GM12878 (cell line): ENCODE measurements around the gene PIEZO2. TPM values are rescaled to one million over a fixed set of nuclear protein-coding genes. Genes with fewer than 3 reads are reported as not detected.
"Not testable (repeated sequence)": the region's sequence is repeated elsewhere in the genome, so short reads cannot be mapped to it uniquely, and the experiment has no call there.

Experiments
- ATAC-seq: fragments of 200-7000 bp; cut with Tn5 transposase; 3 replicates; pipeline ENCODE4 v1.9.1; 2020; ENCODE audit warnings: mild to moderate bottlenecking, moderate library complexity
- BruUV-seq: library from RNA; stranded (reverse); fragments of 400-500 nt; replicated peaks from 2 replicates; lab custom pipeline; 2021; lab: Mats Ljungman, UMichigan
- CTCF ChIA-PET: fragments of 300-600 bp; sonication (Branson Sonifier 250); formaldehyde crosslinking; extraction: SDS; loops from one replicate; lab custom pipeline; 2021; ENCODE audit warnings: inconsistent platforms; lab: Yijun Ruan, JAX
- POLR2A ChIA-PET: fragments of 350-600 bp; formaldehyde crosslinking; extraction: SDS; loops from one replicate; lab custom pipeline; 2021; ENCODE audit warnings: inconsistent platforms; lab: Charles Lee
- RAD21 ChIA-PET: fragments of 300-600 bp; sonication (Branson Sonifier 250); formaldehyde crosslinking; loops from one replicate; lab custom pipeline; 2023; ENCODE audit warnings: antibody characterized with exemption; ENCODE audit not compliant: unreplicated experiment; lab: Charles Lee
- SMC1A ChIA-PET: fragments of 300-600 bp; sonication (Branson Sonifier 250); formaldehyde crosslinking; loops from one replicate; lab custom pipeline; 2023; ENCODE audit not compliant: unreplicated experiment, uncharacterized antibody; lab: Charles Lee
- DNase-seq: peaks from one replicate; pipeline ENCODE4 v3.0.0-alpha.2; 2011; ENCODE audit warnings: low read depth, low spot score
- FAIRE-seq: peaks from 3 replicates; lab custom pipeline; 2011; peaks lifted over from hg19 to GRCh38; lab: Jason Lieb, UNC
- H2AFZ ChIP-seq: 2 replicates; pipeline ENCODE4 v1.6.0; 2011; ENCODE audit warnings: low read depth, low read length, control low read depth; ENCODE audit not compliant: control insufficient read depth
- H3K27ac ChIP-seq: 2 replicates; pipeline ENCODE4 v1.5.1; 2011; ENCODE audit warnings: control low read depth; ENCODE audit not compliant: control insufficient read depth, insufficient read depth
- H3K27me3 ChIP-seq, 2 experiments: replicated peaks in 1 of 2; 2 replicates each; pipeline versions ENCODE4 v1.6.0 to v1.6.1; 2011; ENCODE audit warnings: low read length in 1 of 2; ENCODE audit not compliant: control insufficient read depth in 2 of 2, insufficient read depth in 2 of 2
- H3K36me3 ChIP-seq, 2 experiments: 2 replicates each; pipeline ENCODE4 v1.5.1; 2011; ENCODE audit warnings: low read length in 1 of 2; ENCODE audit not compliant: control insufficient read depth in 2 of 2, insufficient read depth in 2 of 2
- H3K4me1 ChIP-seq: 2 replicates; pipeline ENCODE4 v1.6.1; 2011; ENCODE audit warnings: mild to moderate bottlenecking, low read length, moderate library complexity, mixed read lengths; ENCODE audit not compliant: control insufficient read depth, insufficient read depth
- H3K4me2 ChIP-seq: 2 replicates; pipeline ENCODE4 v1.6.0; 2011; ENCODE audit warnings: control low read depth; ENCODE audit not compliant: control insufficient read depth, insufficient read depth
- H3K4me3 ChIP-seq: fragments of 200-600 bp; sonication (generic); 2 replicates; pipeline ENCODE4 v1.5.1; 2016
- H3K79me2 ChIP-seq: 2 replicates; pipeline ENCODE4 v1.6.0; 2011; ENCODE audit warnings: low read length; ENCODE audit not compliant: control insufficient read depth, insufficient read depth
- H3K9ac ChIP-seq: 2 replicates; pipeline ENCODE4 v1.8.0; 2011; ENCODE audit warnings: low read length, control low read depth, mixed read lengths; ENCODE audit not compliant: control insufficient read depth, insufficient read depth
- H3K9me3 ChIP-seq: replicated peaks from 3 replicates; pipeline ENCODE4 v1.5.1; 2011; ENCODE audit warnings: mild to moderate bottlenecking, low read length; ENCODE audit not compliant: control insufficient read depth, insufficient read depth
- H4K20me1 ChIP-seq: 2 replicates; pipeline ENCODE4 v1.6.0; 2011; ENCODE audit not compliant: control insufficient read depth, insufficient read depth
- CBX5 ChIP-seq: sonication (generic); IDR thresholded peaks from 2 replicates; pipeline ENCODE4 v1.6.1; 2016; ENCODE audit warnings: low read depth, moderate library complexity, mild to moderate bottlenecking, inconsistent platforms
- IKZF2 ChIP-seq, 2 experiments: fragments of 450-650 bp; IDR thresholded peaks; 2 replicates each; pipeline ENCODE4 v1.6.1; 2017; ENCODE audit warnings: mild to moderate bottlenecking in 2 of 2, moderate library complexity in 2 of 2
- KLF5 ChIP-seq: fragments of 450-650 bp; IDR thresholded peaks from 2 replicates; pipeline ENCODE4 v1.6.1; 2014; ENCODE audit warnings: mild to moderate bottlenecking; ENCODE audit not compliant: partially characterized antibody
- ZBTB33 ChIP-seq: fragments of 450-650 bp; IDR thresholded peaks from 2 replicates; pipeline ENCODE4 v1.6.1; 2017; ENCODE audit warnings: mild to moderate bottlenecking
- WGBS: methylation state at CpG from one replicate; pipeline ENCODE4 v1.1.6; 2016; ENCODE audit warnings: low lambda C conversion rate; ENCODE audit not compliant: insufficient replicate concordance, insufficient coverage; ENCODE audit errors: missing lambda C conversion rate; 5-methylcytosine and 5-hydroxymethylcytosine counted together
- in situ Hi-C: fragments of 300-500 bp; cut with MboI; formaldehyde crosslinking; loops from 9 replicates; pipeline ENCODE4 v1.14.3; 2018; ENCODE audit warnings: mixed read lengths
- intact Hi-C: fragments of 100-400 bp; cut with micrococcal nuclease; formaldehyde crosslinking; loops from one replicate; pipeline ENCODE4 v1.14.2; 2022; ENCODE audit not compliant: unreplicated experiment
- polyA plus RNA-seq, 11 experiments: library from polyadenylated mRNA; depleted of rRNA in 4 of 11; unstranded in 6 of 11; stranded (reverse) in 5 of 11; fragments of >200 nt; fragmentation: Nextera tagmentation in 4 of 11; fragmentation: Illumina TruSeq in 1 of 11; extraction: Ambion mirVana in 4 of 11; extraction: Trizol in 1 of 11; gene quantifications; 1 replicate in 1 of 11; 2 replicates in 10 of 11; pipeline versions ENCODE4 v1.2.1 to v1.2.3, GENCODE V29; 2011 to 2016; ENCODE audit warnings: inconsistent platforms in 2 of 11, missing spikeins in 2 of 11, low read depth in 1 of 11
- total RNA-seq, 4 experiments: library from RNA; depleted of rRNA in 3 of 4; stranded (reverse); fragments of >200 nt in 3 of 4; fragmentation: Illumina TruSeq in 1 of 4; extraction: Trizol in 1 of 4; gene quantifications; 2 replicates each; pipeline versions ENCODE4 v1.2.1 to v1.2.3, GENCODE V29; 2013 to 2021
- TF ChIP-seq, protein P1 (sequence below): fragments of 450-650 bp; IDR thresholded peaks from 2 replicates; pipeline ENCODE4 v1.6.1; 2016; ENCODE audit warnings: mild to moderate bottlenecking

PIEZO2 gene
- total and polyA plus RNA-seq, 10 of the 15 experiments (the other 5 are each of a cell fraction or from before 2014, with no cell fraction given), result 6.7 to 42.3 (median 27.4) TPM

DNA sequence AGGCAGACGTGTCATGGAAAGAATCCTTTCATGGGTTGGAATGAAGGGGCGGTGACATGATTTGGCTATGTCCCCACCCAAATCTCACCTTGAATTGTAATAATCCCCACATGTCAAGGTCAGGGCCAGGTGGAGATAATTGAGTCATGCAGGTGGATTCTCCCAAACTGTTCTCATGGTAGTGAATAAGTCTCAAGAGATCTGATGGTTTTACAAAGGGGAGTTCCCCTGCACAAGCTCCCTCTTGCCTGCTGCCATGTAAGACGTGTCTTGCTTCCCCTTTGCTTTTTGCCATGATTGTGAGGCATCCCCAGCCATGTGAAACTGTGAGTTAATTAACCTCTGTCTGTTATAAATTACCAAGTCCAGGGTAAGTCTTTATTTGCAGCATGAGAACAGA lies 215.7 kb downstream of the PIEZO2 start:
- H3K27me3 ChIP-seq, BruUV-seq, DNase-seq, ATAC-seq, RAD21 ChIA-PET, H3K79me2 ChIP-seq, H4K20me1 ChIP-seq, H3K4me3 ChIP-seq, H2AFZ ChIP-seq, FAIRE-seq, CTCF ChIA-PET, H3K36me3 ChIP-seq, H3K4me2 ChIP-seq, intact Hi-C loops, in situ Hi-C loops, SMC1A ChIA-PET, H3K27ac ChIP-seq, POLR2A ChIA-PET, H3K9ac ChIP-seq: not testable (repeated sequence)
- Histone ChIP-seq H3K4me1 (peaks cover 19% of the 10 kb centered on the region), H3K9me3 (peaks cover 20% of the 10 kb centered on the region)
- WGBS, result 67% methylated on average over 3 of the region's 3 CpGs
- TF ChIP-seq KLF5, result peak; percentile 91
- 0 out of 4 replicates have a peak, but pooled peaks of 1 of the 2 experiments have one; percentile 39 for TF ChIP-seq IKZF2 (IDR thresholded peaks at IDR 0.05)
- TF ChIP-seq, protein P1, sequence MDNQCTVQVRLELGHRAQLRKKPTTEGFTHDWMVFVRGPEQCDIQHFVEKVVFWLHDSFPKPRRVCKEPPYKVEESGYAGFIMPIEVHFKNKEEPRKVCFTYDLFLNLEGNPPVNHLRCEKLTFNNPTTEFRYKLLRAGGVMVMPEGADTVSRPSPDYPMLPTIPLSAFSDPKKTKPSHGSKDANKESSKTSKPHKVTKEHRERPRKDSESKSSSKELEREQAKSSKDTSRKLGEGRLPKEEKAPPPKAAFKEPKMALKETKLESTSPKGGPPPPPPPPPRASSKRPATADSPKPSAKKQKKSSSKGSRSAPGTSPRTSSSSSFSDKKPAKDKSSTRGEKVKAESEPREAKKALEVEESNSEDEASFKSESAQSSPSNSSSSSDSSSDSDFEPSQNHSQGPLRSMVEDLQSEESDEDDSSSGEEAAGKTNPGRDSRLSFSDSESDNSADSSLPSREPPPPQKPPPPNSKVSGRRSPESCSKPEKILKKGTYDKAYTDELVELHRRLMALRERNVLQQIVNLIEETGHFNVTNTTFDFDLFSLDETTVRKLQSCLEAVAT, result 0 out of 2 replicates have a peak, but pooled peaks have one; percentile 19
- 0 out of 2 replicates have a peak, but pooled peaks have one; percentile 57 for TF ChIP-seq ZBTB33
- TF ChIP-seq CBX5, result peak; percentile 49; the same call in 1 of the 2 replicates
